ENCODE results near the gene ZFYVE16.

The ZFYVE16 gene

DNA sequence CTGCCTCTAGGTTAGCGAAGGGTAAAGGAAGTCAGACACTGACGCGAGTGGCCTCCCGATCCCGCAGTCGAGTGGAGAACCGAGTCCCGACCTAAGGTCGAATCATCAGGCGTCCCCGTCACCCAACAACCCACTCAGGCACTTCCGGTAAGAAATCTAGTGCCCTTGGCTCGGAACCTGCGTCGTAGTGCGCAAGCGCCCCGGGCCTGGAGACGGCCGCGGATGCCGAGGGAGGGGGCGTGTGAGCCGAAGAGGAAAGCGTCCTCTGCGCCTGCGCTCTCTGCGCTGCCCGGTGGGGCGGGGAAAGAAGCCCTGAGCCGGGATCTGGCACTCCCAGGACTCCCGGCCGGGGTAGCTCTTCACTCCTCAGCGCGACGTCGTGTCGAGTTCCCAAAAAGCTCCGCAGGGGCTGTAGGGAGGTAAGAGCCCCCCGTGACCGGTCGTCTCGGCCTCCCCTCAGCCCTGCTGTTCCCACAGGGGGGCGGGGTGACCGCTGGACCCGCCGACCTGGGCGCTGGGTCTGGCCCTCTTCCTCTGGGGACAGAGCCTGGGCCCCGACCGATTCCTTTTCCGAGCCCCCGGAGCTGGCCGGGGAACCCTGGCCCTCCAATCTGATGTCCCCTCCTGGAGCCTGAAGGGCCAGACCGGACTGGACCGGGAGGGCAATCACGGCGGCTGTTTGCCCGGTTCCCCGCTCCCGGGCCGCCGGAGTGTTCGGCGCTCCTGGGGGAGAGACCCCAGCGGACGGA lies at the start of gene ZFYVE16:
TSS of gene ZFYVE16 (plus strand) at position 330 of the 749 bp plus-strand sequence. CDS start 26,084 bp downstream, outside the sequence.
- TF ChIP-seq, protein P1, sequence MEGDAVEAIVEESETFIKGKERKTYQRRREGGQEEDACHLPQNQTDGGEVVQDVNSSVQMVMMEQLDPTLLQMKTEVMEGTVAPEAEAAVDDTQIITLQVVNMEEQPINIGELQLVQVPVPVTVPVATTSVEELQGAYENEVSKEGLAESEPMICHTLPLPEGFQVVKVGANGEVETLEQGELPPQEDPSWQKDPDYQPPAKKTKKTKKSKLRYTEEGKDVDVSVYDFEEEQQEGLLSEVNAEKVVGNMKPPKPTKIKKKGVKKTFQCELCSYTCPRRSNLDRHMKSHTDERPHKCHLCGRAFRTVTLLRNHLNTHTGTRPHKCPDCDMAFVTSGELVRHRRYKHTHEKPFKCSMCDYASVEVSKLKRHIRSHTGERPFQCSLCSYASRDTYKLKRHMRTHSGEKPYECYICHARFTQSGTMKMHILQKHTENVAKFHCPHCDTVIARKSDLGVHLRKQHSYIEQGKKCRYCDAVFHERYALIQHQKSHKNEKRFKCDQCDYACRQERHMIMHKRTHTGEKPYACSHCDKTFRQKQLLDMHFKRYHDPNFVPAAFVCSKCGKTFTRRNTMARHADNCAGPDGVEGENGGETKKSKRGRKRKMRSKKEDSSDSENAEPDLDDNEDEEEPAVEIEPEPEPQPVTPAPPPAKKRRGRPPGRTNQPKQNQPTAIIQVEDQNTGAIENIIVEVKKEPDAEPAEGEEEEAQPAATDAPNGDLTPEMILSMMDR (IDR thresholded peaks at IDR 0.05; ENCODE audit: insufficient read depth, low read depth, low read length, missing control alignments): peak; percentile 38

DNA sequence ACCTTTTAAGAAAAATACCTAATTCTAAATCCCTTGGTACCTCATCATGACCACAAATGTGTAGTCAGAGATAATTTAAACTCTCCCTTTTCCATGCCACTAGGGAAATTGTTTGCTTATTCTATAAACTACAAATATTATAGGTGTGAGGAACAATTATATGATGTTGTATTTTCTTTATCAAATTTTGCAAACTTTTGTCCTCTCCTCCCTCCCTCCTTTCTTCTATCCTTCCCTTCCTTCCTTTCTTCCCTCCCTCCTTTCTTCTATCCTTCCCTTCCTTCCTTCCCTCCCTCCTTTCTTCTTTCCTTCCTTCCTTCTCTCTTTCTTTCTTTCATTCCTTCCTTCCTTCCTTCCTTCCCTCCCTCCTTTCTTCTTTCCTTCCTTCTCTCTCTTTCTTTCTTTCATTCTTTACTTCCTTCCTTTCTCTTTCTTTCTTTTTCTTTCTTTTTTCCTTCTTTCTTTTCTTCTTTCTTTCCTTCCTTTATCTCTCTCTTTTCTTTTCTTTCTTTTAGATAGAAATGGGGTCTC lies 46.9 kb upstream of the ZFYVE16 start:
- DNase-seq (ENCODE audit: low read depth): no peak
- TF ChIP-seq, protein P1 (IDR thresholded peaks at IDR 0.05; ENCODE audit: insufficient read depth, low read depth, low read length, missing control alignments): no peak
- no peak overlapping the region for H3K4me3 ChIP-seq (ENCODE audit: low read length)

More for the DNA sequence above, at the start of gene ZFYVE16:
- peak within 1 kb of the TSS; percentile 84 for H3K4me3 ChIP-seq (ENCODE audit: low read length)
- DNase-seq (ENCODE audit: low read depth): peak; percentile 97

DNA sequence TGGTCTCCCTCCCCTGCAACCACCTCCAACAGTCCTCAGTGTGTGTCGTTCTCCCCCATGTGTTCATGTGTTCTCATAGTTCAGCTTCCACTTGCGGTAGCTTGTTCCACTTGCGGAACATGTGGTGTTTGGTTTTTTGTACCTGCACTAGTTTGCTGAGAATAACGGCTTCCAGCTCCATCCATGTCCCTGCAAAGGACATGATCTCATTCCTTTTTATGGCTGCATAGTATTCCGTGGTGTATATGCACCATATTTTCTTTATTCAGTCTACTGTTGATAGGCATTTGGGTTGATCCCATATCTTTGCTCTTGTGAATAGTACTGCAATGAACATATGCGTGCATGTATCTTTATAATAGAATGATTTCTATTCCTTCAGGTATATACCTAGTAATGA lies 43.0 kb upstream of the ZFYVE16 start:
- DNase-seq (ENCODE audit: low read depth): no peak
- H3K4me3 ChIP-seq (ENCODE audit: low read length): no peak overlapping the region
- TF ChIP-seq, protein P1 (IDR thresholded peaks at IDR 0.05; ENCODE audit: insufficient read depth, low read depth, low read length, missing control alignments): no peak

DNA sequence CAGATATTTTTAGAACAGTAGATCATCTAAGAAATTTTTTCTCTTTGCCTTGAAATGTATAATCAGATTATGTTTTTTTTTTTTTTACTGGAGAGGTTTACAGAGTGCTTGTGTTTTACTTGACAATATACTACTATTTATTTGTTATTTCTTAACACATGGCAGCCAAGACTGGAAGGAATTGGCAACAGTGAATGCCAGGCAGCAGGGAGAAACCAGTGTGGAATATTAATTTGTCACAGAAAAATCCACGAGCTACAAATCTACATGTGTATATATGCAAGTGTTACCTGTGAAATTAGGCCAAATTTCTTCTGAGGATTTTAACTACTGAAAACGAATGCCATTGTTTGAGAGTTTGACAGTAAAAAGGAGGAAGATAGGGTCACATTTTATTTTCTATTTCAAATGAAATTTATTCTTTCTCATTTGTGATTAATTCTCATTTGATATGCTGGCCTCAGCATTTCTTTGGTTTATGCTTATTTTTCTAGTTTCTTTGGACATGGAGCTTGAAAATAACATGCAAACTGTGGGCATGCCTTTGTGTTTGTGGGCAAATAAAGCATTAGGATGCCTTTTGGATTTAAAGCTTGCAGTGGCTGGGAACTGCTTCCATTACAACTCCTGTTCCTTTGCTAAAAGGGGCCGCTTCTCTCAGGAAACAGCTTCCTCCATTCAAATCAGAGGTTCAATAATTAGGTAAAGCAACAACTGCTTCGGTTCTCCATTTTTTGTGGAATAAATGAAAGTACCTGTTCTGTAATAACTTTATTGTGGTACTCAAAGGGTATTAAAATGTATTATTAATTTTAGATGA lies 39.0 kb upstream of the ZFYVE16 start:
- no peak overlapping the region for H3K4me3 ChIP-seq (ENCODE audit: low read length)
- no peak for DNase-seq (ENCODE audit: low read depth)
- TF ChIP-seq, protein P1 (IDR thresholded peaks at IDR 0.05; ENCODE audit: insufficient read depth, low read depth, low read length, missing control alignments): no peak

DNA sequence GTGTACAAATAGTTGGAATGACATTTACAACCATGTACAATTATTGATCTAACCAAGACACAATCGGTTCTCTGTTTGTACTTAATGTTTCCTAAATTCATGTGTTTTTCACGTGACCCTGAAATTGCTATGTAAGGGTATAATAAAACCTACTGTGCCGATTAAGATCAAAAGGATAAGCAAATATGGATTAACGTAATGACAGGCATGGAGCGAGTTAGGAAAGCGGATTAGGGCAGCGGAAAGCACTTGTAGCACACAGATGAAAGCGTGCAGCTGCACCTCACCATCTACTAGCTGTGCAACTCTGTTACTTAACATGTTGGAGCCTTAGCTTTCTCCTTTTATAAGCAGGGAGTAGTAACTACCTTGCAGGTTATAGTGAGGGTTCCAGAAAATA lies 38.3 kb upstream of the ZFYVE16 start:
- H3K4me3 ChIP-seq (ENCODE audit: low read length): no peak overlapping the region
- TF ChIP-seq, protein P1 (IDR thresholded peaks at IDR 0.05; ENCODE audit: insufficient read depth, low read depth, low read length, missing control alignments): no peak
- DNase-seq (ENCODE audit: low read depth): no peak

DNA sequence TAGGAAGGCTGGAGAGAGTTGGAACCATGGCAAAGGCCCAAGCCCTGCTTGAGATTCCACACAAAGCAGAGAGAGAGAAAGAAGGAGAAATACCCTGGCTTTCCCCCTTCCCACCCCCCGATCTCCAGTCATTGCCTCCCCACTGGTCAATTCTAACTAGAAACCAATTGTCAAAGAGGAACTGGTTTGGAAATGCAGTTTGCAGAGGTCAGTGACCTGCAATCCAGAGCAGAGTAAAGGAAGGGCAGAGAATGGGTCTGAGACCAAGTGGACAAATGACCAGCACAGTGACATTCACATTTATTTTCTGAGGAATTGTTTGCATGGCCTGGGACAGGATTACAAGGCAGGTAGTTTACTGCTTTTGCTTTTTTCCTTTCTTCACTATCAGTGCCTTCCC lies 37.5 kb upstream of the ZFYVE16 start:
- no peak overlapping the region for H3K4me3 ChIP-seq (ENCODE audit: low read length)
- no peak for DNase-seq (ENCODE audit: low read depth)
- TF ChIP-seq, protein P1 (IDR thresholded peaks at IDR 0.05; ENCODE audit: insufficient read depth, low read depth, low read length, missing control alignments): no peak

Measured in epithelial cell of esophagus (primary cell).